ENCODE measurements around the gene CXCL14. TPM values are rescaled to one million over a fixed set of nuclear protein-coding genes. Genes with fewer than 3 reads are reported as not detected.

Gene CXCL14
- total RNA-seq, 1 donor from 2014 or later, result 0.26 TPM

- no peak overlapping the region for H3K4me3 ChIP-seq (ENCODE audit: low read depth, low read length)
- H3K27me3 ChIP-seq (ENCODE audit: control insufficient read depth, insufficient read depth, low read length), result peaks cover 3% of the 10 kb centered on the region
- DNase-seq (ENCODE audit: low read depth) (no peak), FAIRE-seq (peak; percentile 73)
- no peaks in the 10 kb centered on the region for H3K36me3 ChIP-seq (ENCODE audit: control insufficient read depth, insufficient read depth, low read length)
- TF ChIP-seq CTCF (IDR thresholded peaks at IDR 0.05; ENCODE audit: insufficient read depth, low read length, severe bottlenecking), result no peak
Measured at GRCh38 chr5:135566422-135567400, 12.1 kb downstream of the CXCL14 start.

GRCh38 chr5:135565725-135566421, 12.9 kb downstream of the CXCL14 start:
- H3K27me3 ChIP-seq (ENCODE audit: control insufficient read depth, insufficient read depth, low read length), result peaks cover 3% of the 10 kb centered on the region

GRCh38 chr5:135565266-135565665, 13.5 kb downstream of the CXCL14 start:
- no peaks in the 10 kb centered on the region for H3K36me3 ChIP-seq (ENCODE audit: control insufficient read depth, insufficient read depth, low read length)
- DNase-seq (ENCODE audit: low read depth) (no peak), FAIRE-seq (no peak)
- peaks cover 3% of the 10 kb centered on the region for H3K27me3 ChIP-seq (ENCODE audit: control insufficient read depth, insufficient read depth, low read length)
- no peak overlapping the region for H3K4me3 ChIP-seq (ENCODE audit: low read depth, low read length)
- TF ChIP-seq CTCF (IDR thresholded peaks at IDR 0.05; ENCODE audit: insufficient read depth, low read length, severe bottlenecking), result no peak

More at GRCh38 chr5:135565725-135566421, 12.9 kb downstream of the CXCL14 start:
- Histone ChIP-seq H3K36me3 (ENCODE audit: control insufficient read depth, insufficient read depth, low read length) (no peaks in the 10 kb centered on the region), H3K4me3 (ENCODE audit: low read depth, low read length) (no peak overlapping the region)
- DNase-seq (ENCODE audit: low read depth), result peak; percentile 46
- peak; percentile 90 for TF ChIP-seq CTCF (IDR thresholded peaks at IDR 0.05; ENCODE audit: insufficient read depth, low read length, severe bottlenecking)
- peak; percentile 43 for FAIRE-seq

GRCh38 chr5:135564331-135564730, 14.5 kb downstream of the CXCL14 start:
- Histone ChIP-seq H3K36me3 (ENCODE audit: control insufficient read depth, insufficient read depth, low read length) (no peaks in the 10 kb centered on the region), H3K4me3 (ENCODE audit: low read depth, low read length) (no peak overlapping the region), H3K27me3 (ENCODE audit: control insufficient read depth, insufficient read depth, low read length) (peaks cover 3% of the 10 kb centered on the region)
- DNase-seq (ENCODE audit: low read depth) (no peak), FAIRE-seq (no peak)
- TF ChIP-seq CTCF (IDR thresholded peaks at IDR 0.05; ENCODE audit: insufficient read depth, low read length, severe bottlenecking), result no peak

- Histone ChIP-seq H3K27me3 (ENCODE audit: control insufficient read depth, insufficient read depth, low read length) (peaks cover 5% of the 10 kb centered on the region), H3K36me3 (ENCODE audit: control insufficient read depth, insufficient read depth, low read length) (no peaks in the 10 kb centered on the region), H3K4me3 (ENCODE audit: low read depth, low read length) (no peak overlapping the region)
- no peak for DNase-seq (ENCODE audit: low read depth)
- no peak for FAIRE-seq
- no peak for TF ChIP-seq CTCF (IDR thresholded peaks at IDR 0.05; ENCODE audit: insufficient read depth, low read length, severe bottlenecking)
Measured at GRCh38 chr5:135561266-135561665, 17.5 kb downstream of the CXCL14 start.

Data from bronchial epithelial cell (primary cell).